ENCODE measurements around the gene GALNT2.

GALNT2 gene

GRCh38 chr1:230165536-230165935, 98.5 kb downstream of the GALNT2 start:
- DNase-seq (ENCODE audit: low spot score), result no peak

DNA sequence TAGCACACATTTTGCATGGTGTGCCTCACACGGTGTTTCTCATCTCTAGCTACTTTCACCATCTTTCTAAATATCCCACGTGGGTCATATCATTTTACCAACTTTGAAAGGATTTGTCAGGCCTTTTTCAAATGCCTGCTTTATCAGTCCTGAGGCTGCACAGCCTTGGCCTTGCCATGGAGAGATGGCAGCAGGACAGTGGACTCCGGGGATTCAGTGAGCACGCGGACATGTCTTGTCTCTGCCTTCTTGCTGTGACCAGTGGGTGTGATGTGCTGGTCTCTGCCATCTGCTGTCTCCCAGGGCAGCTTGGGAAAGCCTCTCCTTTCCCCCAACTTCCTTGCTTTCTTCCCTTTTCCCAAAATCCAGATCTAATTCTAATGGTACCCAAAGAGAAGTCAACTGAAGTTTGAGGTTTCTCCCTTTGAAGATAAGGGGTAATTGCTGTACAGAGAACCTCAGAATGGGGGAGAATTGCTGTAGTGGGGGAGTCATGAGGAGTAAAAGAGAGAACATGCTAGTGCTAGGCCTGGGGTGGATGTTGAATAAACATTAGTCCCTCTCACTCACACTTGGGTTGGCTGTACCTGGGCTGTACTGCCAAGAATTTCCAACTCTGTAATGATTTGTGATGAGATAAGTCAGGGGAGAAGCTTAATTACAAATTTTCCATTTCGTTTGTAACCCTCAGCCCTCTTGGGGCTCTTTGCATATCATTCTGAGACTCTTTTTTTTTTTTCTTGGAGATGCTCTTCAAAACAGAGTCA, 99.5 kb downstream of the GALNT2 start:
- no peak for DNase-seq (ENCODE audit: low spot score)

GRCh38 chr1:230167419-230167852, 100.4 kb downstream of the GALNT2 start:
- DNase-seq (ENCODE audit: low spot score), result peak; percentile 33

DNA sequence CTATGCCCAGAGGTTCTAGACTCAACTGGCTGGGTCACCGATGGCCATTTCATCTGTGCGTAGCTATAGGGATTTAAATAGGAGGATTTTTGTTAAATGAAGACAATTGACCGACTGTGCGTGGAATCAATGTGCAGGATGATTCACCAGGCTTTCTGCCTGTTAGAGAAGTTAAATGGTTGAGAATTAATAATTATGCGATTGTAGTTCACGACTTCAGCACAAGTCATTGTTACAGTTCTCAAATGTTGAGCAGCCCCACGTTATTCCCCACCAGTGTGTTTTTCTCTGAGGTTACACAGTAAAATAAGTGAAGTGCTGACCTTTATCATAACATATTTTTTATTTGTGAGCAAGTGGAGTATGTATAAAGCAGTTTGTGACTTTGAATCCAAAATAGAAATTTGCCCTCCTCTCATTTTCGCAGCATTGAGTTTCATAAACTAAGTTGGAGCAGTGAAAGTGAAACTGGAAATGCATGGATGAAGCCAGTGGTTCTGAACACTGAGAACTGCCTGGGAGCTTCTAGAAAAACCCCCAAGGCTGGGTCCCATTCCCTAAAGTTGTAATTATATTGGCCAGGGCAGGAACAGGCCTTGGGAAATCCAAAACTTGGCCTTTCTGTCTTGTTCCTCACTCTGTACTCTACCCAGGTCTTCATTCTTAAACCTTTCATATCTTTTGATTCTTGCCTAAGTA, 102.6 kb downstream of the GALNT2 start:
- no peak for DNase-seq (ENCODE audit: low spot score)

- no peak for DNase-seq (ENCODE audit: low spot score)
Observed at GRCh38 chr1:230170153-230170547, 103.1 kb downstream of the GALNT2 start.

DNA sequence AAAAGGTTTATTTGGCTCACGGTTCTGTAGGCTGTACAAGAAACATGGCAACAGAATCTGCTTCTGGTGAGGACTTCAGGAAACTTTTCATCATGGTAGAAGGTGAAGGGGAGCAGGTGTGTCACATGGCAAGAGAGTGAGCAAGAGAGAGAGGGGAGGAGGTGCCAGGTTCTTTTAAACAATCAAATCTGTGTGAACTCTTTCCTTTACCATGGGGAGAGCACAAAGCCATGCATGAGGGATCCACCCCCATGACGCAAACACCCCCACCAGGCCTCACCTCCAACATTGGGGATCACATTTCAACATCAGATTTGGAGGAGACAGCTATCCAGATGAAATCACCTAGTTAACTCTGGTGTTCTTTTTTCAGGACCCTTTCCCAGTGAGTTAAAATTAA, 103.6 kb downstream of the GALNT2 start:
- no peak for DNase-seq (ENCODE audit: low spot score)

DNA sequence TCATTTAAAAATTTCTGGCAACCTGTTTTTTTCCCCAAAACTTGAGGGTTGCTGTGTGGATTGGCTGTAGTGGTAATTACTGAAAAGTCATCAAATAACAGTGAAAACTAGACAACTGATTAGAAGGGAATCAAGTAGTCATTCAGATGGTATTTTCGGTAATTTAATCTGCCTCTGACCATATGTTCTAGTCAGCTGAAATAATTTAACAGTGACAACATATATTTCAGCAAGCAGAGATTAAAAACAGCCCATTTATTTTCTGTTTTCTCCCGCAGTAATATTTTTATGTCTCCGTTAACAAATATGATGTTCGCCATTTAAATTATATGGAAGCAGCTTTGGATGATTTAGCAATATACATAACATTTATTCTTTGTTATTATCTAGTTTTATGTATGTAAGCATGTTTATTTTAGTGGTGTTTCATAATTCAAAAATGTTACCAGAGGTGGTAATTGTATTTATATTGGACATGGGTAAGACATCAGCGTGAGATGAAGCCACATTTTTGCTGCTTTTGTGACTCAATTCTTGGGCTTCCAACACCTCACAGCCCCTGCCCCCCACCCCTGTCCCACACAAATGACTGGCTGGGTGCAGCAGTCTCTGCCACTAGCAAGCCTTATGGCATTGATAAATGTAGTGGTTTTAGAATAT, 104.4 kb downstream of the GALNT2 start:
- DNase-seq (ENCODE audit: low spot score), result no peak

DNA sequence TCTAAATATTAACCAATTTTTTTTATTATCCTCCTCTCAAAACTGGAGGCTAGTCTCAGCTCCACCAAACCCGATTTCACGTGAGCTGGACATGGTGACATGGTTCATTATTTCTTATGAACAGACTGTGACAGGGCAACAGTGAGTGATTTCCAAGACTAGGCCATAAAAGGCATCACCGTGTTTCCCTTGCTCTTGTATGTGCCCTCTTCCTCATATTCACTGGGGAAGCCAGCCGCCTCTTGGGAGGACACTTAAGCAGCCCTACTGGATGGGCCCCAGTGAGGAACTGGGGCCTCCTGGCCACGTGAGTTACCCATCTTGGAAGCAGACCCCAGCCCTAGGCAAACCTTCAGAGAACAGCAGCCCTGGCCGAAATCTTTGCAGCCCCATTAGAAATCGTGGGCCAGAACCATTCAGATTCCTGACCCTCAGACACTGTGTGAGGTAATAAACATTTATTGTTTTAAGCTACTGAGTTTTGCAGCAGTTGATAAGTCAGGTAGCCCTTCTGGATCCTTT, 105.0 kb downstream of the GALNT2 start:
- DNase-seq (ENCODE audit: low spot score), result no peak

DNA sequence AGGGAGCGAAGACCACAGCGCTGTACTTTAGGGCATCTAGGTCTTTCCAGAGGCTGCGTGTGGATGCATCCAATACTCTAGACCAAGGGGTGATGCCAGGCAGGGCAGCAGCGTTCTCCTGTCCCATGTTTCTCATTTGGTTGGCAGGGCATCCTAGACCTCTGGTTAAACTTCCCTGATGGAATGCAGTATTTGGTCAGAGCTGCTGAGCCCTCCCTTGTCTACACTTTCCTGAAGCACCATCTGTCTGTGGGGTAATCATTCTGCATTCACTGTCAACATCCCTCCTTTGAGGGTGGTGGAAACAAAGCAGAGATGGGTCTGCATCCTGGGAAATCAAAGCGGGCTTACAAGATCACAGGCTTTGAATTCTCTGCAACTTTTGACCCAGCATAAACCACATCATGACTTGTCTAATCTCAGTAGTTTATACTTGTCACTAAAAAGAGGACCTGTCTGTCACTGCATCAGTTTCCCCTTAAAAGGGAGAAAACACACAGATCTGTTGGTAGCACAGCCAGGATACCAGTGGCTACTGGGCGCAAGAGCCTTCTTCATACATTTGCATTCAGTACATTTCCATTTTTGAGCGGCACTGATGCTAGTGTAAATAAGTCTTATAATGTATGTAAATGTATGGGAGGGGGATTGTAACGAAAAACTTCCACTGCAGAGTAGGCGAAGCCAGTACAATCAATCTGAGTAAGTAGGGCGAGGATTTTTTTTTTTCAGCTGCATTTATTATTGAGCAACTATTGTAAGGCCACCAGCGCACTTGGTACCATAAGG, 106.3 kb downstream of the GALNT2 start:
- no peak for DNase-seq (ENCODE audit: low spot score)

- no peak for DNase-seq (ENCODE audit: low spot score)
Observed at GRCh38 chr1:230174041-230174440, 107.0 kb downstream of the GALNT2 start.

GRCh38 chr1:230174471-230175162, 107.6 kb downstream of the GALNT2 start:
- no peak for DNase-seq (ENCODE audit: low spot score)

DNA sequence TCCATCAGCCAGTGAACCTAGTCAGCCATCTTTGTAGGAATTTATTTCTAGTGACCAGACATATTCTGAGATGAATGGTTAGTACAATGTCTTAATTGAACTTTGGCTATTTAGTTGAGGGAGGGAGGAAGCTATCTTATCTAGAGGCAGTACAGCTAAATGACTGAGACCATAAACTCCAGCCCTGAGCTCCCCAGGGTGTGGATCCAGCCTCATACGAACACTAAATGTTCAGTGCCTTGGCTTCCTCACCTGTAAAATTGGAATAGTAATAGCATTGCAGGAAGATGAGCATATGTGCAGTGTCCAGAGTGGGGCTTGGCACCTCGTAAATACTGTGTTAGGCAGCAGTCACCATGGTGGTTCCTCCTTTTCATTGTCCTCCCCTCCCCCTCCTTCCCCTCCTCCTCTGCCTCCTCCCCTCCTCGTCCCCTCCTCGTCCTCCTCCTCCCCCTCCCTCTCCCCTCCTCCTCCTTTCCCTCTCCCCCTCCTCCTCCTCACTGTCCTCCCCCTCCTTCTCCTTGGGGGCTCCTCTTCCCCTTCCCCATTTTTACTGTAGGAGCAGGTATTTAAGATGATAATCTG, 108.2 kb downstream of the GALNT2 start:
- DNase-seq (ENCODE audit: low spot score), result no peak

- no peak for DNase-seq (ENCODE audit: low spot score)
Observed at GRCh38 chr1:230175839-230176238, 108.8 kb downstream of the GALNT2 start.

- DNase-seq (ENCODE audit: low spot score), result no peak
Observed at GRCh38 chr1:230176326-230176725, 109.3 kb downstream of the GALNT2 start.

- DNase-seq (ENCODE audit: low spot score), result peak; percentile 73
Observed at GRCh38 chr1:230176871-230177411, 109.9 kb downstream of the GALNT2 start.

- DNase-seq (ENCODE audit: low spot score), result no peak
Observed at GRCh38 chr1:230179249-230179648, 112.2 kb downstream of the GALNT2 start.

- DNase-seq (ENCODE audit: low spot score), result no peak
Observed at GRCh38 chr1:230185076-230186001, 118.3 kb downstream of the GALNT2 start.

DNA sequence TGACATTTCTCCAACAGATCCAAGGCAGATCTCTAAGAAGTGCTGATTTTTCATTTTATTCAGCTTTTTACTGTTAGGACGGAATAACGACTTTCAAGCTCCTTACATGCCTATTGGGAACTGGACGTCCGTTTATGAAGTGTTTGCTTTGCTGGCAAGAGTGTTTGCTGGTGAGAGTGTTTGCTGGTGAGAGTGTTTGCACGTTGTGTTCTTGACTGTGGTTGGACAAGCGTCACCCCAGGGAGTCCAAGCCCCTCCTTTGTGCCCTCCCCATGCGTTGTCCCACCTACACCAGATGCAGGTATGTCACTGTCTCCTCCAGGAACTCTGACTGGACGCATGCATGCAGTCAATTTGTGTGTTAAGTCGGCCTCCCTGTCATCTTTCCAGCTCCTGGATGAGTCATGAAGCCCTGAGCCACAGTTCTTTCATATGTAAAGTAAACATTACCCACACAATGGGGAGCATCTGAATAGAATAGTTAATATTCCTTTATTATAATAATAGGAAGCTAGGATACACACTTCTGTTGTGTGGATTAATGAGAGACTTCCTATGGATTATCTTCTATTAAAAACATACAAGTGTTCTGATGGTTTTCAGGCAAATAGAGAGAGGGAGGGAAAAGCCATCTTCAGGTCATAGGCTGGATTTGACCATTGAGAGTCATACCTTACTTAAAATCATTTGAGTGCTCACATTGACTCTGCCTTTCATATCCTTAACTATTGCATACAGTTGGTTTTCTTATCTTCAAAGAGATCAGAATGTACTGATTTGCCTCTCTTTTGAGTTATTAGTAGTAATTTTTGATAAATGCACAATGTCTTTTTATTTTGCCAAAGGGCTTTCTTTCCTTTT, 119.2 kb downstream of the GALNT2 start:
- no peak for DNase-seq (ENCODE audit: low spot score)

GRCh38 chr1:230186874-230187273, 119.8 kb downstream of the GALNT2 start:
- no peak for DNase-seq (ENCODE audit: low spot score)

Data from cerebellar cortex (tissue), 1 donor.